HS-27A (cell line): ENCODE measurements around the gene PRG3.

Experiments
- DNase-seq: peaks from one replicate; pipeline ENCODE4 v3.0.0-alpha.2; 2012; ENCODE audit warnings: low read depth, missing footprints

Gene PRG3

GRCh38 chr11:57380975-57381374 is at the start of gene PRG3:
TSS of gene PRG3 (minus strand) at chr11:57381150. CDS start at chr11:57380708, 442 bp downstream.
- DNase-seq: no peak

GRCh38 chr11:57429946-57430345 is 49.0 kb upstream of the PRG3 start:
- DNase-seq: no peak

- no peak for DNase-seq
Measured at GRCh38 chr11:57428643-57429042, 47.7 kb upstream of the PRG3 start.

GRCh38 chr11:57427727-57428082 is 46.8 kb upstream of the PRG3 start:
- no peak for DNase-seq

- DNase-seq: peak; percentile 91
Measured at GRCh38 chr11:57426929-57427726, 46.2 kb upstream of the PRG3 start, which contains the start of gene SLC43A3. TSS of gene SLC43A3 (minus strand) at chr11:57427121. CDS start at chr11:57426172, 949 bp downstream.

- no peak for DNase-seq
Measured at GRCh38 chr11:57426439-57426928, 45.5 kb upstream of the PRG3 start.

- DNase-seq: no peak
Measured at GRCh38 chr11:57425565-57426438, 44.9 kb upstream of the PRG3 start.

- DNase-seq: peak; percentile 89
Measured at GRCh38 chr11:57424792-57425564, 44.0 kb upstream of the PRG3 start.

- DNase-seq: no peak
Measured at GRCh38 chr11:57424137-57424791, 43.3 kb upstream of the PRG3 start.

- DNase-seq: no peak
Measured at GRCh38 chr11:57422669-57423068, 41.7 kb upstream of the PRG3 start.

GRCh38 chr11:57421805-57422204 is 40.9 kb upstream of the PRG3 start:
- DNase-seq: no peak

- DNase-seq: no peak
Measured at GRCh38 chr11:57421066-57421465, 40.1 kb upstream of the PRG3 start.

- DNase-seq: no peak
Measured at GRCh38 chr11:57419146-57419545, 38.2 kb upstream of the PRG3 start.

GRCh38 chr11:57418131-57418530 is 37.2 kb upstream of the PRG3 start:
- no peak for DNase-seq

- DNase-seq: no peak
Measured at GRCh38 chr11:57417056-57417455, 36.1 kb upstream of the PRG3 start.

GRCh38 chr11:57416436-57416835 is 35.5 kb upstream of the PRG3 start:
- DNase-seq: no peak

GRCh38 chr11:57414612-57415212 is 33.8 kb upstream of the PRG3 start:
- no peak for DNase-seq

GRCh38 chr11:57413681-57414080 is 32.7 kb upstream of the PRG3 start:
- no peak for DNase-seq

- DNase-seq: peak; percentile 48
Measured at GRCh38 chr11:57410287-57410686, 29.3 kb upstream of the PRG3 start.

- DNase-seq: no peak
Measured at GRCh38 chr11:57409321-57410100, 28.6 kb upstream of the PRG3 start.
